Right lobe of liver (tissue), 6 donors: ENCODE results near the gene CDX4. TPM values are rescaled to one million over a fixed set of nuclear protein-coding genes. Genes with fewer than 3 reads are reported as not detected.

Experiments
- ATAC-seq, 4 donors: fragments of 200-7000 bp; cut with Tn5 transposase; one replicate each; pipeline ENCODE4 v1.9.1; 2020; ENCODE audit warnings: mild to moderate bottlenecking in 4 of 4, moderate library complexity in 4 of 4
- DNase-seq, 3 donors: peaks; one replicate each; pipeline ENCODE4 v3.0.0-alpha.2; 2020
- H3K27ac ChIP-seq, 3 donors: fragments of 200-600 bp; one replicate each; pipeline ENCODE4 v1.8.0; 2022
- H3K27me3 ChIP-seq, 2 donors: fragments of 200-600 bp; one replicate each; pipeline ENCODE4 v1.8.0; 2022
- H3K36me3 ChIP-seq, 4 donors: fragments of 200-600 bp; sonication (generic) in 1 of 4; one replicate each; pipeline versions ENCODE4 v1.5.1 to v1.8.0; 2017 to 2022; ENCODE audit warnings: control low read depth in 1 of 4
- H3K4me1 ChIP-seq, 4 donors: fragments of 200-600 bp; sonication (generic) in 1 of 4; one replicate each; pipeline versions ENCODE4 v1.5.1 to v1.8.0; 2017 to 2022; ENCODE audit warnings: control low read depth in 1 of 4
- H3K4me3 ChIP-seq, 3 donors: fragments of 200-600 bp; one replicate each; pipeline ENCODE4 v1.8.0; 2022
- H3K9me3 ChIP-seq, 4 donors: fragments of 200-600 bp; sonication (generic) in 1 of 4; one replicate each; pipeline versions ENCODE4 v1.5.1 to v1.8.0; 2017 to 2022; ENCODE audit warnings: control low read depth in 1 of 4
- CTCF ChIP-seq, 4 donors: fragments of 200-600 bp in 3 of 4; fragments of 450-650 bp in 1 of 4; IDR thresholded peaks; one replicate each; pipeline versions ENCODE4 v1.5.1 to v1.8.0; 2016 to 2022; ENCODE audit warnings: antibody characterized with exemption in 4 of 4, mild to moderate bottlenecking in 2 of 4
- POLR2A ChIP-seq: fragments of 450-650 bp; IDR thresholded peaks from one replicate; pipeline ENCODE4 v1.6.1; 2017; ENCODE audit warnings: antibody characterized with exemption, mild to moderate bottlenecking
- WGBS: methylation state at CpG from one replicate; pipeline ENCODE4 v1.1.6; 2018; ENCODE audit warnings: low coverage, low lambda C conversion rate; ENCODE audit not compliant: insufficient coverage; ENCODE audit errors: missing lambda C conversion rate; 5-methylcytosine and 5-hydroxymethylcytosine counted together
- intact Hi-C, 2 donors: fragments of 100-400 bp; cut with DNase I; formaldehyde crosslinking; loops; one replicate each; pipeline versions ENCODE4 v1.11.2 to v1.14.1; 2022
- long read RNA-seq: library from polyadenylated mRNA; unstranded; transcript quantifications from one replicate; pipeline ENCODE4 v2.0.0, GENCODE V29; 2019
- total RNA-seq, 6 experiments: library from RNA; depleted of rRNA in 2 of 6; stranded (reverse); fragments of >200 nt in 2 of 6; fragmentation: NEBNext Ultra II Directional in 3 of 6; extraction: Animal tissue kit (Norgen Biotek cat#: 25700) in 3 of 6; gene quantifications; one replicate each; pipeline versions ENCODE4 v1.1.0 to v1.2.4, GENCODE V29; 2016 to 2023
- donor health status: DM: no; HTN: yes; CAD: no.
- donor health status: DM: no; HTN: no; CAD: no.
- donor health status: DM: no; HTN: no; CAD: no.
- donor health status: DM: no; HTN: yes; CAD: no.
- donor health status: DM: no; HTN: yes; CAD: no.

CDX4 gene
- total RNA-seq, result not detected
- long read RNA-seq, result 0 reads

GRCh38 chrX:73446831-73447230 is at the start of gene CDX4:
TSS of gene CDX4 (plus strand) at chrX:73447053. CDS start at chrX:73447254, 201 bp downstream.
- Histone ChIP-seq H3K4me3 (no peak within 1 kb of the TSS), H3K27ac (no peak within 1 kb of the TSS), H3K9me3 (no peaks in the 10 kb centered on the region), H3K36me3 (no peaks in the 10 kb centered on the region), H3K27me3 (peaks cover 0 to 18% of the 10 kb centered on the region in 2 donors), H3K4me1 (no peaks in the 10 kb centered on the region)
- TF ChIP-seq POLR2A, result no peak
- no peak for TF ChIP-seq CTCF (IDR thresholded peaks at IDR 0.05)
- WGBS, result 11% methylated on average over 5 of the region's 7 CpGs
- DNase-seq (no peak), ATAC-seq (no peak)
- intact Hi-C loops, result no loop called here

GRCh38 chrX:73398185-73398914 is 48.5 kb upstream of the CDX4 start:
- Histone ChIP-seq H3K4me1 (peaks cover 0 to 23% (median 0%) of the 10 kb centered on the region in 4 donors), H3K4me3 (no peak overlapping the region), H3K27me3 (no peaks in the 10 kb centered on the region), H3K36me3 (no peaks in the 10 kb centered on the region), H3K9me3 (no peaks in the 10 kb centered on the region), H3K27ac (peak overlapping the region in 1 of 3 donors; percentile 50)
- TF ChIP-seq CTCF (IDR thresholded peaks at IDR 0.05), result no peak
- TF ChIP-seq POLR2A, result no peak
- DNase-seq (peak; percentile 33 to 77 (median 62)), ATAC-seq (peak; percentile 88 to 95 (median 90))
- WGBS, result 0% methylated on average over 2 of the region's 2 CpGs
- intact Hi-C loops, result no loop called here

- peak; percentile 65 to 72 (median 65) for DNase-seq
- no peaks in the 10 kb centered on the region for H3K9me3 ChIP-seq
- WGBS, result 32% methylated on average over 3 of the region's 4 CpGs
These were observed 46.6 kb upstream of the CDX4 start for GRCh38 chrX:73400136-73400748.

GRCh38 chrX:73401591-73402266 is 45.1 kb upstream of the CDX4 start:
- Histone ChIP-seq H3K4me3 (no peak overlapping the region), H3K36me3 (no peaks in the 10 kb centered on the region)
- 15% methylated on average over 4 of the region's 9 CpGs for WGBS

More at GRCh38 chrX:73400136-73400748, 46.6 kb upstream of the CDX4 start:
- ATAC-seq, result peak; percentile 74 to 88 (median 79)
- peak overlapping the region in 1 of 3 donors; percentile 27 for H3K27ac ChIP-seq
- H3K4me3 ChIP-seq, result no peak overlapping the region
- H3K4me1 ChIP-seq, result peaks cover 0 to 22% (median 0%) of the 10 kb centered on the region in 4 donors
- TF ChIP-seq POLR2A (no peak), CTCF (IDR thresholded peaks at IDR 0.05) (peak in 1 of 4 donors; percentile 12)
- no peaks in the 10 kb centered on the region for H3K36me3 ChIP-seq
- H3K27me3 ChIP-seq, result no peaks in the 10 kb centered on the region
- intact Hi-C loops, result no loop called here

More at GRCh38 chrX:73401591-73402266, 45.1 kb upstream of the CDX4 start:
- ATAC-seq, result no peak
- H3K27ac ChIP-seq, result no peak overlapping the region
- no peak for TF ChIP-seq POLR2A
- no peak for TF ChIP-seq CTCF (IDR thresholded peaks at IDR 0.05)
- H3K27me3 ChIP-seq, result no peaks in the 10 kb centered on the region
- peaks cover 0 to 17% (median 0%) of the 10 kb centered on the region in 4 donors for H3K4me1 ChIP-seq
- H3K9me3 ChIP-seq, result no peaks in the 10 kb centered on the region
- DNase-seq, result no peak
- intact Hi-C loops, result no loop called here
